Heart left ventricle (tissue), 16 donors: ENCODE results near the gene FRAT2. TPM values are rescaled to one million over a fixed set of nuclear protein-coding genes. Genes with fewer than 3 reads are reported as not detected.

Experiments used
- ATAC-seq, 4 donors: fragments of 200-7000 bp; cut with Tn5 transposase; one replicate each; pipeline ENCODE4 v1.9.1; 2020 to 2022; ENCODE audit warnings: moderate library complexity in 4 of 4, mild to moderate bottlenecking in 3 of 4, moderate number of reproducible peaks in 1 of 4
- DNase-seq, 5 donors: peaks; one replicate each; pipeline ENCODE4 v3.0.0-alpha.2; 2020
- H3K27ac ChIP-seq, 12 donors: fragments of 200-600 bp; sonication (generic) in 4 of 12; one replicate each; pipeline versions ENCODE4 v1.5.0 to v1.8.0; 2016 to 2022; ENCODE audit warnings: mild to moderate bottlenecking in 2 of 12
- H3K27me3 ChIP-seq, 9 donors: fragments of 200-600 bp; sonication (generic) in 2 of 9; one replicate each; pipeline versions ENCODE4 v1.5.1 to v1.8.0; 2016 to 2022; ENCODE audit warnings: mild to moderate bottlenecking in 3 of 9
- H3K36me3 ChIP-seq, 9 donors: fragments of 200-600 bp; sonication (generic) in 2 of 9; one replicate each; pipeline versions ENCODE4 v1.5.0 to v1.8.0; 2018 to 2022; ENCODE audit warnings: mild to moderate bottlenecking in 2 of 9
- H3K4me1 ChIP-seq, 12 donors: fragments of 200-600 bp; sonication (generic) in 4 of 12; one replicate each; pipeline versions ENCODE4 v1.5.0 to v1.8.0; 2016 to 2022; ENCODE audit warnings: mild to moderate bottlenecking in 3 of 12
- H3K4me3 ChIP-seq, 12 donors: fragments of 200-600 bp; sonication (generic) in 4 of 12; one replicate each; pipeline versions ENCODE4 v1.5.0 to v1.8.0; 2017 to 2022; ENCODE audit warnings: mild to moderate bottlenecking in 9 of 12, moderate library complexity in 4 of 12
- H3K9me3 ChIP-seq, 12 donors: fragments of 200-600 bp; sonication (generic) in 4 of 12; one replicate each; pipeline versions ENCODE4 v1.5.0 to v1.8.0; 2016 to 2022; ENCODE audit warnings: mild to moderate bottlenecking in 1 of 12
- POLR2A ChIP-seq, 2 donors: fragments of 450-650 bp; IDR thresholded peaks; one replicate each; pipeline ENCODE4 v1.6.1; 2017; ENCODE audit warnings: antibody characterized with exemption in 2 of 2, mild to moderate bottlenecking in 2 of 2, moderate library complexity in 2 of 2
- WGBS, 4 donors: extraction: QIAGEN DNeasy Blood & Tissue Kit in 2 of 4; methylation state at CpG; one replicate each; pipeline versions ENCODE4 v1.1.5 to v1.1.7; 2013 to 2018; 5-methylcytosine and 5-hydroxymethylcytosine counted together
- intact Hi-C, 10 donors: fragments of 100-400 bp; cut with DNase I; formaldehyde crosslinking; loops; one replicate each; pipeline versions ENCODE4 v1.11.1 to v1.14.2; 2022
- polyA plus RNA-seq, 2 donors: library from polyadenylated mRNA; stranded (reverse); fragments of 200-250 nt; gene quantifications; one replicate each; pipeline ENCODE4 v1.2.3, GENCODE V29; 2013
- total RNA-seq, 9 donors: library from RNA; depleted of rRNA in 2 of 9; stranded (reverse); fragments of >200 nt in 2 of 9; fragmentation: NEBNext Ultra II Directional in 3 of 9; extraction: Animal tissue kit (Norgen Biotek cat#: 25700) in 3 of 9; gene quantifications; one replicate each; pipeline versions ENCODE4 v1.1.0 to v1.2.4, GENCODE V29; 2016 to 2023
- TF ChIP-seq, protein P1 (sequence below), 12 donors: fragments of 200-600 bp; sonication (generic) in 4 of 12; IDR thresholded peaks; one replicate each; pipeline versions ENCODE4 v1.5.0 to v1.8.0; 2018 to 2022; ENCODE audit warnings: antibody characterized with exemption in 12 of 12, mild to moderate bottlenecking in 5 of 12
- donor health status: ischemic (EF 13 %, LVEDD 7.1; RV severe dilation, severe dysfunction).
- donor health status: healthy with polysubstance abuse.
- donor health status: DM: no; HTN: yes; CAD: no.
- donor health status: DM: no; HTN: no; CAD: no.
- donor health status: ischemic (EF 25% LVEDD 6.9; RV normal size, moderate dysfunction).
- donor health status: ischemic (EF 25% LVEDD 5.7; RV mildly dilated, moderate dysfunction).
- donor health status: healthy.
- donor health status: DM: yes; HTN: yes; CAD: no.
- donor health status: ischemic (EF 35%, LVEDD 5.7; RV mildly dilated, moderate dysfunction).
- donor health status: nonischemic (EF 11% LVEDD 7.7; RV severe dilation, severe dysfunction).
- donor health status: DM: yes; HTN: yes; CAD: no.
- donor health status: PGD.
- donor health status: ischemic (EF 29% LVEDD 5.4; RV normal size, mild dysfunction).
- donor health status: nonischemic (EF 23%, LVEDD 6.1; RV moderate dilation, normal function).

FRAT2 gene
- total and polyA plus RNA-seq, 11 donors, result 3.4 to 12.4 (median 7.3) TPM

DNA sequence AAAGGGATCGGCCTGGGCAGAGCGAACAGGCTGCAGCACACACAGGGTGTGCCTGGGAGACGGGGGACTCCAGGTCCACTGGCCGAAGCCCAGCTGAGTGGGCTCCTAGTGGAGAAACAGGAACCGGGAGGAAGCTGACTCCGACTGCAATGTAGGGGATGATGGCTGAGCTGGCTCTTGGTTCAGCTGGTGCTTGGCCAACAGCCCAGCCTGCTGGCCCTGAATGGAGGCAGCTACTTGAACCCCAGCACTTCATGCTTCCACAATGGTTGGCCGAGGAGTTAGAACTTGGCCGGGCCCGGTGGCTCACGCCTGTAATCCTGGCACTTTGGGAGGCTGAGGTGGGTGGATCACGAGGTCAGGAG, 27.0 kb upstream of the FRAT2 start:
- TF ChIP-seq, protein P1, sequence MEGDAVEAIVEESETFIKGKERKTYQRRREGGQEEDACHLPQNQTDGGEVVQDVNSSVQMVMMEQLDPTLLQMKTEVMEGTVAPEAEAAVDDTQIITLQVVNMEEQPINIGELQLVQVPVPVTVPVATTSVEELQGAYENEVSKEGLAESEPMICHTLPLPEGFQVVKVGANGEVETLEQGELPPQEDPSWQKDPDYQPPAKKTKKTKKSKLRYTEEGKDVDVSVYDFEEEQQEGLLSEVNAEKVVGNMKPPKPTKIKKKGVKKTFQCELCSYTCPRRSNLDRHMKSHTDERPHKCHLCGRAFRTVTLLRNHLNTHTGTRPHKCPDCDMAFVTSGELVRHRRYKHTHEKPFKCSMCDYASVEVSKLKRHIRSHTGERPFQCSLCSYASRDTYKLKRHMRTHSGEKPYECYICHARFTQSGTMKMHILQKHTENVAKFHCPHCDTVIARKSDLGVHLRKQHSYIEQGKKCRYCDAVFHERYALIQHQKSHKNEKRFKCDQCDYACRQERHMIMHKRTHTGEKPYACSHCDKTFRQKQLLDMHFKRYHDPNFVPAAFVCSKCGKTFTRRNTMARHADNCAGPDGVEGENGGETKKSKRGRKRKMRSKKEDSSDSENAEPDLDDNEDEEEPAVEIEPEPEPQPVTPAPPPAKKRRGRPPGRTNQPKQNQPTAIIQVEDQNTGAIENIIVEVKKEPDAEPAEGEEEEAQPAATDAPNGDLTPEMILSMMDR (IDR thresholded peaks at IDR 0.05), result no peak
- no peak for TF ChIP-seq POLR2A (IDR thresholded peaks at IDR 0.05)
- Histone ChIP-seq H3K9me3 (no peaks in the 10 kb centered on the region), H3K4me3 (no peak overlapping the region), H3K27ac (no peak overlapping the region), H3K36me3 (peaks cover 0 to 84% (median 61%) of the 10 kb centered on the region in 9 donors), H3K4me1 (peaks cover 0 to 51% (median 0%) of the 10 kb centered on the region in 12 donors), H3K27me3 (no peaks in the 10 kb centered on the region)
- intact Hi-C loops, result no loop called here
- WGBS, 4 donors, result 76 to 88% (median 81%) methylated on average over 11 of the region's 11 CpGs
- ATAC-seq (no peak), DNase-seq (no peak)

DNA sequence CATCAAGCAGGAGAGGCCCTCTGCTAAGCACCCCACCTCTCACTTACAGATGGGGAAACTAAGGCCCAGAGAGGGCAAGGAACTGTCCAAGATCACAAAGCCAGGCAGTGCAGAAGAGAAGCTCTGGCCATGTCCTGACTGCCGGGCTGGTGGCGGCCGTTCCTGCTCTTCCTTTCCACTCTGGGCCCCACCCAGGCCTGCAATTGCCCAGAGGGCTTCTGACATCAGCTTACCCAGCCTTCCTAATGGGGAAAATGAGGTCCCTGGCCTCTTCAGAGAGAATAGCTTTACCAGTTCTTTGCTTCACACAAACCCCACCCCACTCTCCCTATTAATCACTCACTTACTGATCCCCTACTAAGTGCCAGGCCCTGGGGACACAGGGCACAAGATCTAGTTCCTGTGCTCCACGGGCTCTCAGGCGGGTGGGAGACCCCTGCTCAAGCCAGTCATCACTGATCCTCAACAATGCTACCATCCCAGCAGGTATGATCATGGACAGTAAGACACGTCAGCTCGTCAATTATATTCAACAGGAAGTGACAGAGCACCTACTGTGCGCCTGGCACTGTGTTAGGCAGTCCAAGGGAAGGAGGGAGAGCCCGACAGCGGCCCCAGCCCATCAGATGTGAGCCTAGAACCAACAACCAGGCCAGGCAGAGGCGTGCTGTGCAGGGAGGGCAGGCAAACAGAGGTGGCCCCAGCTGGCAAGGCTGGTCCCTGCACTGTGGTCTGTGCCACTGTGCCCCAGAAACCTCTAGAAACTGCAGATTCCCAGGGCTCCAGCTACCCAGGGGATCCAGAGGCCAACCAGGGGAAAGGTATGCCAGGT, 26.4 kb upstream of the FRAT2 start:
- H3K27me3 ChIP-seq, result no peaks in the 10 kb centered on the region
- H3K4me3 ChIP-seq, result no peak overlapping the region
- H3K27ac ChIP-seq, result no peak overlapping the region
- H3K9me3 ChIP-seq, result no peaks in the 10 kb centered on the region
- peaks cover 0 to 51% (median 5%) of the 10 kb centered on the region in 12 donors for H3K4me1 ChIP-seq
- H3K36me3 ChIP-seq, result peaks cover 0 to 84% (median 62%) of the 10 kb centered on the region in 9 donors
- 90 to 92% (median 90%) methylated on average over 10 to 11 of the region's 11 CpGs for WGBS, 4 donors
- DNase-seq, result no peak
- ATAC-seq, result no peak
- intact Hi-C loops, result no loop called here
- TF ChIP-seq POLR2A (IDR thresholded peaks at IDR 0.05), result no peak
- TF ChIP-seq, protein P1 (IDR thresholded peaks at IDR 0.05), result no peak

DNA sequence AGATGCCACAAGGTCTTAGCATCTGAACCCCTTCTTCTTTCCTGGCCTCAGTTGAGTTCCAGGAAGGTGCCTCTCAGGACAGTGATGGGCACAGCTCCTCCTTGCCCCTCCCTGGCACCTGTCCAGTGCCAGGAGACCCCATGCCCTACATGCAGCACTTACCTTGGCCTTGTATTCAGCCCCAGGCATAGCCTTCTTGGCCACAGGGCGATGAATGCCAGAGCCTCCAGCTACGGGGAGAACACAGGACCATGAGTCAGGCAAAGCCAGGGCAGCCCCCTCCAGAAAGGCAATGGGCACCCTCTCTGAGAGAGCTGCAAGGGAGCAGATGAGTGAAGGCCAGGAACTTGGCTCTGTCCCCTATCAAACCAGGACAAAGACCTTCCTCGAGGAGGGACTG, 24.3 kb upstream of the FRAT2 start:
- DNase-seq, result no peak
- Histone ChIP-seq H3K36me3 (peaks cover 0 to 65% (median 47%) of the 10 kb centered on the region in 9 donors), H3K27ac (no peak overlapping the region), H3K4me1 (peaks cover 0 to 50% (median 8%) of the 10 kb centered on the region in 12 donors), H3K9me3 (no peaks in the 10 kb centered on the region), H3K4me3 (no peak overlapping the region), H3K27me3 (no peaks in the 10 kb centered on the region)
- no peak for TF ChIP-seq POLR2A (IDR thresholded peaks at IDR 0.05)
- TF ChIP-seq, protein P1 (IDR thresholded peaks at IDR 0.05), result no peak
- WGBS, 4 donors, result 64 to 84% (median 79%) methylated on average over 3 of the region's 3 CpGs
- intact Hi-C loops, result loop anchor here in 3 of 10 donors (5.0 to 10.0 kb wide), 2 partner anchors 81 to 284 kb away; no protein-coding TSS in a partner anchor
- no peak for ATAC-seq

DNA sequence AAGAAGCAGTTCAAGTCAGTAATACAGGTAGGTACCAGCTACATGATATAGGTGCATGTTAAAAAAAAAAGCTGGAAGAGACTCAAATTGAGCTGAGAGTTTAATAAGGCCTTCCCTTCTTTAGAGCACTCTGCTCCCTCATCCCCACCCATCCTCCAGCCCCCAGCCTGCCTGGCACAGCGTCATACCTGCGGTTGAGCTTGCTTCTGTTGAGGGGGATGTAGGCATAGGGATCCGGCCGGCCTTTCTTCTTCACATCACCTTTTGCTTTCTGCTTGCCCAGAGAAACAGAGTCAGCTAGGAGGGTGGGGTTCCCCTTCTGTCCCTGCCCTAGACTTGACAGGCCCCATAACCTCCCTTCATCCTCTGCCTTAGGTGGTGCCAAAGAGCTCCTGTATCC, 23.8 kb upstream of the FRAT2 start:
- no peak overlapping the region for H3K27ac ChIP-seq
- H3K27me3 ChIP-seq, result no peaks in the 10 kb centered on the region
- DNase-seq (no peak), ATAC-seq (no peak)
- H3K9me3 ChIP-seq, result no peaks in the 10 kb centered on the region
- intact Hi-C loops, result loop anchor here in 3 of 10 donors (5.0 to 10.0 kb wide), 2 partner anchors 81 to 284 kb away; no protein-coding TSS in a partner anchor
- H3K4me3 ChIP-seq, result no peak overlapping the region
- no peak for TF ChIP-seq POLR2A (IDR thresholded peaks at IDR 0.05)
- TF ChIP-seq, protein P1 (IDR thresholded peaks at IDR 0.05), result no peak
- H3K36me3 ChIP-seq, result peaks cover 0 to 61% (median 43%) of the 10 kb centered on the region in 9 donors
- WGBS, 4 donors, result 94 to 99% (median 96%) methylated on average over 4 of the region's 4 CpGs
- H3K4me1 ChIP-seq, result peaks cover 0 to 50% (median 8%) of the 10 kb centered on the region in 12 donors
